Measurements from ENCODE around the gene EYA2.
"Not testable (repeated sequence)": the region's sequence is repeated elsewhere in the genome, so short reads cannot be mapped to it uniquely, and the experiment has no call there.

EYA2 gene

GRCh38 chr20:47204850-47205122, 310.1 kb downstream of the EYA2 start:
- DNase-seq (ENCODE audit: low spot score) = not testable (repeated sequence)

GRCh38 chr20:47205577-47206123, 311.0 kb downstream of the EYA2 start:
- peak; percentile 82 for DNase-seq (ENCODE audit: low spot score)

- DNase-seq (ENCODE audit: low spot score) = not testable (repeated sequence)
These were observed 311.9 kb downstream of the EYA2 start for GRCh38 chr20:47206552-47206951.

- DNase-seq (ENCODE audit: low spot score) = no peak
These were observed 312.5 kb downstream of the EYA2 start for GRCh38 chr20:47206962-47207641.

GRCh38 chr20:47208534-47209174, 314.0 kb downstream of the EYA2 start:
- DNase-seq (ENCODE audit: low spot score) = no peak

GRCh38 chr20:47209982-47210381, 315.3 kb downstream of the EYA2 start:
- DNase-seq (ENCODE audit: low spot score) = no peak

- no peak for DNase-seq (ENCODE audit: low spot score)
These were observed 315.8 kb downstream of the EYA2 start for GRCh38 chr20:47210470-47210869.

GRCh38 chr20:47211036-47211435, 316.4 kb downstream of the EYA2 start:
- DNase-seq (ENCODE audit: low spot score) = no peak

GRCh38 chr20:47212606-47213207, 318.1 kb downstream of the EYA2 start:
- DNase-seq (ENCODE audit: low spot score) = no peak

- no peak for DNase-seq (ENCODE audit: low spot score)
These were observed 319.3 kb downstream of the EYA2 start for GRCh38 chr20:47213966-47214365.

GRCh38 chr20:47215653-47216397, 321.2 kb downstream of the EYA2 start:
- DNase-seq (ENCODE audit: low spot score) = no peak

GRCh38 chr20:47216819-47217410, 322.3 kb downstream of the EYA2 start:
- DNase-seq (ENCODE audit: low spot score) = peak; percentile 88

GRCh38 chr20:47217482-47218446, 323.1 kb downstream of the EYA2 start:
- DNase-seq (ENCODE audit: low spot score) = no peak

GRCh38 chr20:47220161-47220582, 325.5 kb downstream of the EYA2 start:
- DNase-seq (ENCODE audit: low spot score) = no peak

- DNase-seq (ENCODE audit: low spot score) = no peak
These were observed 326.5 kb downstream of the EYA2 start for GRCh38 chr20:47221036-47221625.

GRCh38 chr20:47222468-47223119, 328.0 kb downstream of the EYA2 start:
- no peak for DNase-seq (ENCODE audit: low spot score)

GRCh38 chr20:47223896-47224295, 329.3 kb downstream of the EYA2 start:
- no peak for DNase-seq (ENCODE audit: low spot score)

GRCh38 chr20:47224300-47224791, 329.7 kb downstream of the EYA2 start:
- DNase-seq (ENCODE audit: low spot score) = peak; percentile 94

GRCh38 chr20:47224857-47225256, 330.2 kb downstream of the EYA2 start:
- DNase-seq (ENCODE audit: low spot score) = no peak

- no peak for DNase-seq (ENCODE audit: low spot score)
These were observed 330.8 kb downstream of the EYA2 start for GRCh38 chr20:47225458-47225857.
